ENCODE measurements around the gene IGIP.

- TF ChIP-seq CTCF (IDR thresholded peaks at IDR 0.05; ENCODE audit: insufficient read depth, low read length) (no peak), POLR2AphosphoS5 (IDR thresholded peaks at IDR 0.05; ENCODE audit: low read depth) (no peak), SPI1 (IDR thresholded peaks at IDR 0.05; ENCODE audit: borderline replicate concordance, low read depth) (peak; percentile 73; the same call in 1 of the 2 replicates), REST (IDR thresholded peaks at IDR 0.05; ENCODE audit: insufficient replicate concordance, low read depth) (no peak)
Observed at GRCh38 chr5:140131967-140132409, 6.3 kb downstream of the IGIP start.
